Activated T-helper 17 cell treated with anti-CD3 and anti-CD28 coated beads, Interleukin-2, amount 50 U/mL, for 72 hours (primary cell): Measurements from ENCODE around the gene WDR27. TPM values are rescaled to one million over a fixed set of nuclear protein-coding genes. Genes with fewer than 3 reads are reported as not detected.

Experiments
- ATAC-seq: fragments of 150-1000 bp; cut with Tn5 transposase; replicated peaks from 2 replicates; pipeline ENCODE4 v1.10.0; 2021; ENCODE audit warnings: mild to moderate bottlenecking, moderate library complexity
- H3K27ac Mint-ChIP-seq: one replicate; pipeline ENCODE4 v1.8.0; 2022; ENCODE audit warnings: mixed read lengths
- H3K27me3 Mint-ChIP-seq: one replicate; pipeline ENCODE4 v1.8.0; 2022; ENCODE audit warnings: mixed read lengths
- H3K36me3 Mint-ChIP-seq: one replicate; pipeline ENCODE4 v1.8.0; 2022; ENCODE audit warnings: low read depth, mild to moderate bottlenecking, mixed read lengths
- H3K4me1 Mint-ChIP-seq: one replicate; pipeline ENCODE4 v1.8.0; 2022; ENCODE audit warnings: mixed read lengths
- H3K4me3 Mint-ChIP-seq: one replicate; pipeline ENCODE4 v1.8.0; 2022; ENCODE audit warnings: mild to moderate bottlenecking, mixed read lengths
- H3K9me3 Mint-ChIP-seq: one replicate; pipeline ENCODE4 v1.8.0; 2022; ENCODE audit warnings: mixed read lengths
- total RNA-seq, 2 donors: library from RNA; stranded (reverse); gene quantifications; one replicate each; pipeline ENCODE4 v1.2.3, GENCODE V29; 2022

The WDR27 gene
- total RNA-seq, 2 donors from 2014 or later: 38.3 to 39.9 TPM

GRCh38 chr6:169663468-169663867 is 38.4 kb downstream of the WDR27 start:
- Mint-ChIP-seq H3K27ac (no peak overlapping the region), H3K36me3 (peaks cover 44% of the 10 kb centered on the region), H3K4me1 (no peaks in the 10 kb centered on the region), H3K4me3 (no peak overlapping the region), H3K27me3 (no peaks in the 10 kb centered on the region), H3K9me3 (no peaks in the 10 kb centered on the region)
- ATAC-seq: no peak

GRCh38 chr6:169661391-169661756 is 40.5 kb downstream of the WDR27 start:
- no peak overlapping the region for H3K27ac Mint-ChIP-seq
- no peaks in the 10 kb centered on the region for H3K9me3 Mint-ChIP-seq

GRCh38 chr6:169660751-169661390 is 41.0 kb downstream of the WDR27 start:
- Mint-ChIP-seq H3K36me3 (peaks cover 33% of the 10 kb centered on the region), H3K27ac (no peak overlapping the region), H3K4me1 (no peaks in the 10 kb centered on the region), H3K9me3 (no peaks in the 10 kb centered on the region), H3K27me3 (no peaks in the 10 kb centered on the region), H3K4me3 (no peak overlapping the region)
- ATAC-seq: no peak

More at GRCh38 chr6:169661391-169661756, 40.5 kb downstream of the WDR27 start:
- no peak for ATAC-seq
- Mint-ChIP-seq H3K36me3 (peaks cover 35% of the 10 kb centered on the region), H3K4me3 (no peak overlapping the region), H3K27me3 (no peaks in the 10 kb centered on the region), H3K4me1 (no peaks in the 10 kb centered on the region)

GRCh38 chr6:169659820-169660610 is 41.8 kb downstream of the WDR27 start:
- Mint-ChIP-seq H3K27ac (no peak overlapping the region), H3K36me3 (peaks cover 29% of the 10 kb centered on the region), H3K4me1 (no peaks in the 10 kb centered on the region), H3K9me3 (no peaks in the 10 kb centered on the region), H3K4me3 (no peak overlapping the region), H3K27me3 (no peaks in the 10 kb centered on the region)
- ATAC-seq: no peak

- Mint-ChIP-seq H3K4me1 (no peaks in the 10 kb centered on the region), H3K27ac (no peak overlapping the region), H3K4me3 (no peak overlapping the region), H3K36me3 (peaks cover 14% of the 10 kb centered on the region), H3K9me3 (no peaks in the 10 kb centered on the region), H3K27me3 (no peaks in the 10 kb centered on the region)
- ATAC-seq: no peak
These were observed 44.6 kb downstream of the WDR27 start for GRCh38 chr6:169657284-169657610.

- Mint-ChIP-seq H3K4me1 (no peaks in the 10 kb centered on the region), H3K4me3 (no peak overlapping the region), H3K27ac (no peak overlapping the region), H3K9me3 (no peaks in the 10 kb centered on the region), H3K36me3 (peaks cover 14% of the 10 kb centered on the region), H3K27me3 (no peaks in the 10 kb centered on the region)
- ATAC-seq: no peak
These were observed 45.1 kb downstream of the WDR27 start for GRCh38 chr6:169656546-169657283.

- peak overlapping the region; percentile 75 for H3K27ac Mint-ChIP-seq
- ATAC-seq: peak; percentile 95
- no peaks in the 10 kb centered on the region for H3K9me3 Mint-ChIP-seq
- no peaks in the 10 kb centered on the region for H3K4me1 Mint-ChIP-seq
- peak overlapping the region; percentile 82 for H3K4me3 Mint-ChIP-seq
- peaks cover 14% of the 10 kb centered on the region for H3K36me3 Mint-ChIP-seq
- no peaks in the 10 kb centered on the region for H3K27me3 Mint-ChIP-seq
These were observed 47.0 kb downstream of the WDR27 start for GRCh38 chr6:169654598-169655391.

GRCh38 chr6:169653691-169654090 is 48.1 kb downstream of the WDR27 start:
- Mint-ChIP-seq H3K36me3 (peaks cover 6% of the 10 kb centered on the region), H3K4me3 (peak overlapping the region; percentile 82), H3K27me3 (no peaks in the 10 kb centered on the region), H3K4me1 (no peaks in the 10 kb centered on the region), H3K27ac (no peak overlapping the region), H3K9me3 (no peaks in the 10 kb centered on the region)
- ATAC-seq: no peak

- H3K9me3 Mint-ChIP-seq: no peaks in the 10 kb centered on the region
- no peak for ATAC-seq
- peaks cover 4% of the 10 kb centered on the region for H3K36me3 Mint-ChIP-seq
- no peak overlapping the region for H3K27ac Mint-ChIP-seq
- no peak overlapping the region for H3K4me3 Mint-ChIP-seq
- no peaks in the 10 kb centered on the region for H3K27me3 Mint-ChIP-seq
- no peaks in the 10 kb centered on the region for H3K4me1 Mint-ChIP-seq
These were observed 48.9 kb downstream of the WDR27 start for GRCh38 chr6:169652896-169653295.

- Mint-ChIP-seq H3K9me3 (no peaks in the 10 kb centered on the region), H3K4me1 (no peaks in the 10 kb centered on the region), H3K36me3 (no peaks in the 10 kb centered on the region), H3K27me3 (no peaks in the 10 kb centered on the region), H3K4me3 (no peak overlapping the region), H3K27ac (no peak overlapping the region)
- no peak for ATAC-seq
These were observed 50.3 kb downstream of the WDR27 start for GRCh38 chr6:169651498-169651897.

GRCh38 chr6:169650959-169651292 is 50.9 kb downstream of the WDR27 start:
- Mint-ChIP-seq H3K27me3 (no peaks in the 10 kb centered on the region), H3K4me1 (no peaks in the 10 kb centered on the region), H3K36me3 (no peaks in the 10 kb centered on the region), H3K27ac (no peak overlapping the region), H3K4me3 (no peak overlapping the region), H3K9me3 (no peaks in the 10 kb centered on the region)
- no peak for ATAC-seq

- Mint-ChIP-seq H3K36me3 (no peaks in the 10 kb centered on the region), H3K27ac (no peak overlapping the region), H3K4me3 (no peak overlapping the region), H3K9me3 (no peaks in the 10 kb centered on the region), H3K27me3 (no peaks in the 10 kb centered on the region), H3K4me1 (no peaks in the 10 kb centered on the region)
- ATAC-seq: no peak
These were observed 51.4 kb downstream of the WDR27 start for GRCh38 chr6:169650241-169650958.

GRCh38 chr6:169648617-169649016 is 53.2 kb downstream of the WDR27 start:
- Mint-ChIP-seq H3K27me3 (no peaks in the 10 kb centered on the region), H3K4me1 (no peaks in the 10 kb centered on the region), H3K9me3 (no peaks in the 10 kb centered on the region), H3K4me3 (no peak overlapping the region), H3K36me3 (no peaks in the 10 kb centered on the region), H3K27ac (no peak overlapping the region)
- ATAC-seq: no peak

- Mint-ChIP-seq H3K4me1 (no peaks in the 10 kb centered on the region), H3K27me3 (no peaks in the 10 kb centered on the region), H3K36me3 (no peaks in the 10 kb centered on the region), H3K27ac (no peak overlapping the region), H3K4me3 (no peak overlapping the region), H3K9me3 (no peaks in the 10 kb centered on the region)
- ATAC-seq: no peak
These were observed 53.7 kb downstream of the WDR27 start for GRCh38 chr6:169648092-169648491.
